TTC549 (cell line): ENCODE data around the gene KIF24.
A peak's percentile ranks its signal among the peaks of the same experiment; 100 is the strongest.
"Not testable (repeated sequence)": the region's sequence is repeated elsewhere in the genome, so short reads cannot be mapped to it uniquely, and the experiment has no call there.

ENCODE experiments used
- FAIRE-seq: peaks from 2 replicates; lab custom pipeline; 2012; peaks lifted over from hg19 to GRCh38; lab: Jason Lieb, UNC

The KIF24 gene

DNA sequence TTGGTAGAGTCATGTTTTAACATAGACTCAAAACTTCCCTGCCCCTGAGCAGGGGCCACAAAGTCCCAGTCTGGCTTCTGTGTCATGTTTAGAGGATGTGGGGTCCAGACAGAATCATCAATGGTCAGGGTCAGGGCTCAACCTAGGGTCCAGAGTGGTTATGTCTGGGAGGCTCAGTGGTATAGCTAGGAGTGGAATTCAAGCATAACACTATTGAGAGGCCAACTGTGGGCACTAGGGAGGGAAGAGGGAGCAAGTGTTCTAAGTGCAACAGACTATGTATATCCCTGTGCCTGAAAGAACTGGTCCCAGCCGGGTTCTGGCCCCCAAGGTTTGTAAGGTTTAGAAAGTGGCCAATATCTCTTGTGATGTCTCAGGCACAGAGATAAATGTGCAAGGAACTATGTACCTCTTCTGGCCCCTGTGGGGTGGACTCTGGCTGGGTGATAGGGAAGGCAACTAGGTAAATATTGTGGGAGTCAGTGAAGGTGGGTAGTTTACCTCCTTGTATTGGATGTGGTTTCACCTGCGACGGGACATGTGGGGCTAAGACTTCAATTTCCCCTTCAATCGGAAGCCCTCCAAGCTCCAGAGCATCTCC, 33.6 kb upstream of the KIF24 start:
- no peak for FAIRE-seq

DNA sequence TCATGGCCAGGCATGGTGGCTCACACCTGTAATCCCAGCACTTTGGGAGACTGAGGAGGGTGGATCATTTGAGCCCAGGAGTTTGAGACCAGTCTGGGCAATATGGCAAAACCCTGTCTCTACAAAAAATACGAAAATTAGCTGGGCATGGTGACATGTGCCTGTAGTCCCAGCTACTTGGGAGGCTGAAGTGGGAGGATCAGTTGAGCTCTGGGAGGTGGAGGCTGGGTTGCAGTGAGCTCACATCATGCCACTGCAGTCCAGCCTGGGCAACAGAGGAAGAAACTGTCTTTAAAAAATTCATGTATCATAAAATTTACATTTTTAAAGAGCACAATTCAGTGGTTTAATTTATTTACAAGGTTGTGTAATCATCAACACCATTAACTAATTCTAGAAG, 23.9 kb upstream of the KIF24 start:
- not testable (repeated sequence) for FAIRE-seq

DNA sequence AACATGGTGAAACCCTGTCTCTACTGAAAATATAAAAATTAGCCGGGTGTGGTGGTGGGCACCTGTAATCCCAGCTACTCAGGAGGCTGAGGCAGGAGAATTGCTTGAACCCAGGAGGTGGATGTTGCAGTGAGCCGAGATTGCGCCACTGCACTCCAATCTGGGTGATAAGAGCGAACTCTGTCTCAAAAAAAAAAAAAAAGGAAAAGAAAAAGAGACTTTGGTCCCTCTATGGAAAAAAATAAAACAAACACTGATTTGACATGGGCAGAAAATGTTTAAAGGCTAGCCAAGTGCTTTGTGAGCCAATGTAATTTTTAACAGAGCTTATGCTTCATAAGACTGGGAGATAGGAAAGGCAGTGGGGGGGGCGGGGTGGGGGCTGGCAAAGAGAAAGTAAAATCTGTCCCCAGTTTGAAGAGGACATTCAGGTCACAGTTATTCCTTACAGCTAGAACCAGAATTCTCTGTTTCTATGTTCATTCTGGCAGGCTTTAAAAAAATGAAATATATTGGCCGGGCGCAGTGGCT, 23.1 kb upstream of the KIF24 start:
- FAIRE-seq: not testable (repeated sequence)

DNA sequence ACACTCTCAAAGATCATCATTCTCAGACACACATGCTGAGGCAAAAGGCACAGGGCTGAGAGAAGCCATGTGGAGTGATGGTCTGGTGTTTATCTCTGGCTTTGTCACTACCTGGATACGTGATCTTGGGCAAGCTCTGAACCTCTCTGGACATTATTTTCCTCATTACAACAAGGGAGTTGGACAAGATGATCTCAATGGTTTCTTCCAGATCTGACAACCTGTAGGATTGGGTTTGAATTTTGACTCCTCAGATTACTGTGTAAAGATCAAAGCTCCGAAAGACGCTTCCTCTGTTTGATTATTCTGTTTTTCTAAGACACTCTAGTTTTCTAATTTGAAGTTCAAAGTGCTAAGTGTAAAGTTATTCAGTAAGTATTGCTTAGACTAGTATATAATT, 20.3 kb upstream of the KIF24 start:
- FAIRE-seq: no peak

DNA sequence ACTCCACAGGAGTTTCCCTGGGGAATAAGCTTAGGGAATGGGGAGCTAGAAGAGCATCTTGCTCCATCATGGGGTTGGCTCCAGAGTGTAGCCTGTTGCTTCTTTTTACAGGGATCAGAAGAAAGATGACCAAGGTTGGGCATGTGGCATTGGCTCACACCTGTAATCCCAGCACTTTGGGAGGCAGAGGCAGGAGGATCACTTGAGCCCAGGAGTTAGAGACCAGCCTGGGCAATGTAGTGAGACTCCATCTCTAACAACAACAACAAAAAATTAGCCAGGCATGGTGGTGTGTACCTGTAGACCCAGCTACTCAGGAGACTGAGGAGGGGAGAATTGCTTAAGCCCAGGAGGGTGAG, 18.7 kb upstream of the KIF24 start:
- FAIRE-seq: no peak

DNA sequence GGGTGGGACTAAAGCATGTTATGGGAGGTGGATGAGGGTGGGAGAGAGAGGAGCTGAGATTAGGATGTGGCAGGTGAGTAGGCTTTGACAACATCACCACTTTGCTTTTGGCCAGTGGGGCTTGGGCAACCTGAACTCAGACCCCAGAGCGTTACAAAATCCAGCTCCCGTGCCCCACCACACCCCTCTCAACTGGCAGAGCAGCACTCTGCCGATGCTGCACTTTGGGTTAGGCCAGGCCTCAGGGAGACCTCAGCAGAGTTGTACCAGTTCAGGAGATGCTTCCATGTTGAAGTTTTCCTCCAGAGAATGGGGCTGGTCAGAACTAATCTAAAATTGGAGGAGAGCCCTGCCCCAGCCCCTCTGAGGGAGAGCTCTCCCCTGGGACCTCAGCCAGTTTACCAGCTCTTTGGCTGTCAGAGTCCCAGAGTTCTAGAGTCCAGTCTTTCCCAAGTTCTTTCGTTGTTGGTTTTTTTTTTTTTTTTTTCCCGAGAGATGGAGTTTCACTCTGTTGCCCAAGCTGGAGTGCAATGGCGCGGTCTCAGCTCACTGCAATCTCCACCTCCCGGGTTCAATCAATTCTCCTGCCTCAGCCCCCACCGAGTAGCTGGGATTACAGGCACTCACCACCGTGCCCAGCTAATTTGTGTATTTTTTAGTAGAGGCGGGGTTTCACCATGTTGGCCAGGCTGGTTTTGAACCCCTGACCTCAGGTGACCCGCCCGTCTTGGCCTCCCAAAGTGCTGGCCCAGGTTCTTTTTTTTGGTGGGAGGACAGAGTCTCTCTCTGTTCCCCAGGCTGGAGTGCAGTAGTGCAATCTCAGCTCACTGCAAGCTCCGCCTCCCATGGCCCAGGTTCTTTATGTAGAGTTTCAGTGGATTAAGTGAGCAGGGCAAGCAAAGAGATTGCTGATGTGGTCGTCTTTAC, 18.1 kb upstream of the KIF24 start:
- no peak for FAIRE-seq

DNA sequence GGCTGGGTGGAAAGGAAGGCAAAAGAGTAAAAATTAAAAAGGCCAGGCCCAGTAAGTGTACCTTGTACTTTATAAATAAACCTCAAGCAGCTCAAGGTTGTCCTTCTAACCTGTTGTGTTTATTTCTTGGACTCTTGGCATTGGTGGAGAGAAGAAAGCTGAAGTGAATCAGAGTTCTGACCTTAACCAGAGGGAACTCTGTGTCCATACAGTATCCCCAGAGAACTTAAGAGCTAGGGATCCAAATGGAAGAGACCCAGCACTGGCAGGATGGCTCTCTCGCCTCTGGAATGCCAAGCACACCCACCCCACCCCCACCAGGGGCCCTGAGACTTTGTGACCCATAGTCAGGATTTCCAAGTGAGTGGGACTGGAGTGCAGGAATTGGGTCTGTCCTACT, 14.5 kb upstream of the KIF24 start:
- no peak for FAIRE-seq

DNA sequence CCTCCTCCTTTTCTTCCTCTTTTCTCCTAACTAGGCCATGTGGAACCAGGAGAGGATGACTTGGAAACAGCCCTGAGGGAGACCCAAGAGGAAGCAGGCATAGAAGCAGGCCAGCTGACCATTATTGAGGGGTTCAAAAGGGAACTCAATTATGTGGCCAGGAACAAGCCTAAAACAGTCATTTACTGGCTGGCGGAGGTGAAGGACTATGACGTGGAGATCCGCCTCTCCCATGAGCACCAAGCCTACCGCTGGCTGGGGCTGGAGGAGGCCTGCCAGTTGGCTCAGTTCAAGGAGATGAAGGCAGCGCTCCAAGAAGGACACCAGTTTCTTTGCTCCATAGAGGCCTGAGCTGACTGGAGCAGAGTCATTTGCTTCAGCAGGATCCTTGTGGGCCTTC, 14.0 kb upstream of the KIF24 start:
- no peak for FAIRE-seq

DNA sequence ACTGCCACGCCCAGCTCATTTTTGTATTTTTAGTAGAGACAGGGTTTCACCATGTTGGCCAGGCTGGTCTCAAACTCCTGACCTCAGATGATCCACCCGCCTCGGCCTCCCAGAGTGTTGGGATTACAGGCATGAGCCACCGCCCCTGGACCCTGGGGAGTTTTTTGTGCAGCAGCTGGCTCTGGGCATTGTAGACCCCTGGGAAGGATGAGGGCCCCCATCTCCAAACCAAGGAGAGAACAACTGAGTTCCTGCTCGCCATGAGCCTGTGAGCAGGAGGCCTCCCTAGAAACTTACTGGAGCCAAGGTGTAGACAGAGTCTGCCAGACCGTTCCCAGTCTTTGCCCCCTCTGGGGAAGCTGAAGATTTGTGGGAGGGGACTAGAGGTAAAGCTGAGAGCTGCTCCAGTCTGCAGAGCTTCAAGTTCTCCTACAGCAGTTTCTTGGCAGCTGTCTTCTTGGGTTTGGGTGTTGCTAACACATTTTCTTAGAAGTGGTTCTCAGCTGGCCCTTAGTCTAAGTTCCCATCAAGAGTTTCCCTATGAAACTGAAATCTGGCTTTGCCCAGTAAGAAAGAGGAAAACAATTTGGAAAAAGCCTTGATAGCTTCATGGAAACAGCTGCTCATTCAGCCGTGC, 12.7 kb upstream of the KIF24 start:
- no peak for FAIRE-seq

DNA sequence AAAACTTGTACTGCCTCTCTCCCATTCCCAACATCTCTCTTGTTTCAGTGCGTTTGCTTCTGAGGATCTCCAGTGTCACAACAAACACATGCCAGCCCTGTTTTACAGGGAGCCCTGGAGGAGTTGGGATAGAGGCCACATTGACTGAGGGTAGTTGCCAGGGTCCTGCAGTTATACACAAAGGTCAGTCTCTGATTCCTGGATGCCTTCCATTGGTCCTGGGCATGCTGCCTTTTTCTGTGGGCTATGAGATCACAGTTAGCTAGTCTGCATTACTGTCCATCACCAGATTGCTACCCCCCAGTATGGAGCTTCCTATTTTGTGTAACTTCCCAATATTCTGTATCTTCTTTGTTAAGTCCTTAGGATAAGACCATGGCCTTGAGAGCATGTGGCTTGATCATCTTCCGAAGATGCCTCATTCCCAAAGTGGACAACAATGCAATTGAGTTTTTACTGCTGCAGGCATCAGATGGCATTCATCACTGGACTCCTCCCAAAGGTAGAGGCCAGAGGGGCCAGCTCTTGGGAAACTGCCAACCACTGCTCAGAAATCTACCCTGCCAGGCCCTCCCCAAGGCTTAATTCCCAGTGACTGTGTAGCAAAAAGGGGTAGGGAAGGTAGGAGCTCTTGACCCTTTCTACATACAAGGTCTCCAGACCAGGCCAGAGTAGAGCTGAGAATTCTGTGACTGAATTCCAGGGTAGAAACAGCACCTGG, 9.8 kb upstream of the KIF24 start:
- no peak for FAIRE-seq

DNA sequence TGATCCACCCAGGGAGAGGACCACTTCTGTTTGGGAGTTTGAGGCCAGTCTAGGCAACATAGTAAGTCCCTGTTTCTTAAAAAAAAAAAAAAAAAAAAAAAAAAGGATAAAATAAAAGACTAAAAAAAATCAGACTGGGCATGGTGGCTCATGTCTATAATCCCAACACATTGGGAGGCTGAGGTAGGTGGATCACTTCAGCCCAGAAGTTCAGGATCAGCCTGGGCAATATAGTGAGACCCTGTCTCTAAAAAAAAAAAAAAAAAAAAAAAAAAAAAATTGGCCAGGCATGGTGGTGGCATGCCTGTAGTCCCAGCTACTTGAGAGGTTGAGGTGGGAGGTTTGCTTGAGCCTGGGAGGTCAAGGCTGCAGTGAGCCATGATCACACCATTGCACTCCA, 9.0 kb upstream of the KIF24 start:
- not testable (repeated sequence) for FAIRE-seq

DNA sequence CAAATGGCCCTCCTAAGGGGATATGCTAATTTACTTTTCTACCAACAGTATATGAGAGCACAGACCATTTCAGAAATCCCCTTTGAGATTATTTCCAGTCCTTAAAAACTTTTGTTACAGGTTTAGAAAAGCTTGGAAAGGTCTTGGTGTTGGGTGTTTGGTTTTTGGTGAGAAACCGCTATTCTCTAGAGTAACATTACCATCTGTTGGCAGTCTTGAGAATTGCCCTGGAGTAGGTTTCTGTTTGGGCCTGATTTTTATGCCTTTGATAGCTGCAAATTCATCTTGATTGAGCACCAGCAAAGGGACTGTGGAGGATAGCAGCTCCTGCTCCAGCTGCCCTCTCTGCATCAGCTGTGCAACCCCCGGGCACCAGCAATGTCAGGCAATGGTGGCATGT, 8.3 kb upstream of the KIF24 start:
- no peak for FAIRE-seq

DNA sequence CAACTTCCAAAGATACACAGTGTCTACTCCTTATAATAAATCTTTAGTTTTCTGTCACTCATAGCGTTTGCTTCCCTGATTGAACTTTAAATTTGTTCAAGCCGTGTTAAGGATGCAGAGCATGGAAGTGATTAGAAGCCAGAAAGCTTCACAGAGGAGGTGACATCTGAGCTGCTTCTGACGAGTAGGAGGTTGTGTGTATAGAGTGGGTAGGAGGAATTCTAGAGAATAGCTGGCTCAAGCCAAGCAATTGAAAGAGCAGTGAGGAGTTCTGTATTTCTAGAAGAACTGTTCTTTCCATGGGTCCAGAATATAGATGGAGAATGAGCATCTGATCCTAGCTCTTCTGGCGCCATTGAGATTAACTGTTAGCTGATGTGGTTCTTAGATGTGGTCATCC, 6.3 kb upstream of the KIF24 start:
- FAIRE-seq: no peak

DNA sequence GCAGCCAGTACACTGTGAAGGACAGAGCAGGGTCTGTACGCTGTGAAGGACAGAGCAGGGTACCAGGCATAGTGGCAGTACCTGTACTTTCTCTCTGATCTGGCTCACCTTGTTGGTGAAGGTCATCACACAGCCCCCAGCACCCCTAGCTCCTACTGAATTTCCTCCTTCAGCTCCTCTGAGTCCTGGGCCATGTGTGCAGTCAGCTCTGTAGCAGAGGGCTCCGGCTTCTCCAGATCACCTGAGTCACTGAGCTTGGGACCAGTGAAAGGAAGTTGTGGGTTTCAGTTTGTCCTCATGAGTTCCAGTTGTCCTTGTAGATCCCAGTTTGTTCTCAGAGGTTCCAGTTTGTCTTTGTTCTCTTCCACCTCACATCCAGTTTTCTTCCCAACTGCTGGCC, 5.8 kb upstream of the KIF24 start:
- FAIRE-seq: no peak

DNA sequence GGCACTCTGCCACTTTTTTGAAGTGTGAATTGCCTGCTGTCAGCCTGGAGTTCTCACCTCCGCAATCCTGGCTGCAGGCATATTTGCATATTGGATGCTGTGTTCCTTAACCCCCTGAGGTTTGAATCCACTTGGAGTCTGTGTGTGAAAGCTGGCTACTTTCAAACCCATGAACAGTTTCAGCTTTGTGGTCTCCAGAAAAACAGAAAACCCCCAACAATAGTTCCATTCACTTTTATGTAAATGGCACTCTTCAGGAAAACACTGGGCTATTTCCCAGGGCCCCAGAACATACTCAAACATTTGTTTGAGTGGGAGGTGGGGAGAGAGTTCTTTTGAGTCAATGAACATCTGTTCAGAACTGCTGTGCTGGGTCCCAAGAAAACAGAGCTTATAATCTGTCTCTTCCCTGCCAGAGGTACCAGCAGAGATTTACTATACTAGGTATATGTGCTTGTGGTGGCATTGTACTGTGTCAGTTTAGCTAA, 5.3 kb upstream of the KIF24 start:
- no peak for FAIRE-seq

DNA sequence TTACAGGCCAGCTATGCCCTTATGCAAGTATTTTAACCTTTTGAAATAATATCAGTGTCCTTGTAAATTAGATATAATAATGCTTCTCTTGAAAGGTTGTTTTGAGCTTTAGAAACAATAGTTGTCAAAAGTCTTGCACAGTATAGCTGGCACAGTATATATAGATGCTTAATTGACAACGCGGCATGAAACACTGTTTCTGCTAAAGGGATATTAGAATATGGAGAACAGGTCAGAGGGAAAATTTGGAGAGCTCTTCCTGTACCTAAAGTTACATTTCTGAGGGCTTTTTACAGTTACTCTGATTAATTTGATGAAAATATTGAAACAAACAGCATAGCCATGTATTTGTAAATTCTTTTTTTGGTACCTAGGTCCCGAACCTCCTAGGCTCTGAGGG, 4.8 kb upstream of the KIF24 start:
- no peak for FAIRE-seq

DNA sequence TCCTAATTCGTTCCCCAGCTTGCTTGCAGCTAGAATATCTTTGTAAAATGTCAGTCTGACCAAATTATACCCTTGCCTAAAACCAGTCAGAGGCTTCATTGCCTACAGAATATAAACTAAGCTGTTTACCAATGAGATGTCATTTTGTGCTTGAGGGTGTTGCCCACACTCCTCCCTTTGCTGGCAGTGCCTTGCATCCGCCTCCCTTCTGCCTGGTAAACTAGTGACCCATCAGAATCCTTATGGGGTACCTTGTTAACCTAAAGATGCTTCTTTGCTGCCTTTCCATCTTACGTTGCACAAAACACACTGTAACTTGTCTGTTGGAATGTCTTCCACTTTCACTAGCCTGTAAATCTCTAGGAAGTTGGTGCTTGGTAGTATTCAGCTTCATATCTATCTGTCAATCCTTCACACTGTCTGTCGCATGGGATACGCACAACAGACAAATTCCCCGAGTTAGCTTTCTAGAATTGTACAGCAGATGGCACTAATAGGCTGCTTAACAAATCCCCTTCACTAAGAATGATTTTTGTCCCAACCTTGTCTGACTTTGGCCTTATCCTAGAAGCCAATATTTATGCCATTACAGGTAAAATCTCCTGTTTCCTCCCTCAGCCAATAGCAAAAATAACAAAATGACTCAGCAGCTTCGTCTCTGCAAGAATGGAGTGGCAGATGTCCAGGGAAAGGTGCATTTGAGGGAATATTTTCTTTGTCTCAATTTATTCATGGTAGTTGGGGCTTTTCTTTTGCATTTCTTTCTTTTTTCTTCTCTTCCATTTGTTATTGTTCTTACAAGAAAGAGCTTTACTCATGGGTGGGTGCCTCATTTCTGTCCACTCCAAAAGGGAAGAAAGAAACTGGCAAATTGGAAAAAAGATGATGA, 3.3 kb upstream of the KIF24 start:
- FAIRE-seq: peak; percentile 43

DNA sequence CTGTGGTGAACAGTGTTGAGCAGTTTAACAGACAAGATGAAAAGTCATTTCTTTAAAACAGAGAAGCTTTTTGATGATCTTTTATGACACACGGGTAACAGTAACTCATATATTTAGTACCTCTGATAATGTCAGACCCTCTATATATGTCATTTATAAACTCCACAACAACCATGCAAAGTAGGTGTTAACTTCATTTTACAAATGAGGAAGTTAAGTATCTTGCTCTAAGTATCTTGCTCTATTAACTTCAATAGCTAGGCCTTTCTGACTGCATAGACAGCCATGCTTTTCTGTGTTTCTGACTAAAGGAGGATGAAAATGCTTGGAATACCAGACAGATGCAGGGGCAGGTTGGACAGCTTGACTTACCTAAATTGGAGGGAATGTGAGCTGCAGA, 2.1 kb upstream of the KIF24 start:
- no peak for FAIRE-seq

DNA sequence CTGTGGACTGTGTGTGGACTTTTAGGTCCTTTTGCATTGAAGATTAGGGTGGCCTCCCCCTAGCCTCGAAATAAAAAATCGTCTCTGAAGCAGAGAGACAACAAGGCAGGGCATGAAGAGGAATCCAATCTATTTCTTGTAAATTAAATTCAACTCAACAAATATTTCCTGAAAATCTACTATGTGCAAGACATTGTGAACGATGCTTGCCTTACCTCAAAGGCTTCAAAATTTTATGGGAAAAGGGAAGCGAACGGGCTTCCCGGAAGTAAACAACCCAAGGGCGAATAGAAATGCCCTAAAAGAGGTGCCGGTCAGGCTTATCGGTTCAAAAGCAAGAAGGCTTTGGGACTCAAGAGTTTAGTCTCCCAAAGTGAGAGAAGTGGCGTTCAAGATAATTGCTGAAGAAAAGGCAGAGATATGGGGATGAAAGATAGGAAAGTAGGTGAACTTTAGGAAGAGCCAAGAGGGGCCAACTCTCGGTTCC, 525 bp downstream of the KIF24 start:
- FAIRE-seq: no peak

DNA sequence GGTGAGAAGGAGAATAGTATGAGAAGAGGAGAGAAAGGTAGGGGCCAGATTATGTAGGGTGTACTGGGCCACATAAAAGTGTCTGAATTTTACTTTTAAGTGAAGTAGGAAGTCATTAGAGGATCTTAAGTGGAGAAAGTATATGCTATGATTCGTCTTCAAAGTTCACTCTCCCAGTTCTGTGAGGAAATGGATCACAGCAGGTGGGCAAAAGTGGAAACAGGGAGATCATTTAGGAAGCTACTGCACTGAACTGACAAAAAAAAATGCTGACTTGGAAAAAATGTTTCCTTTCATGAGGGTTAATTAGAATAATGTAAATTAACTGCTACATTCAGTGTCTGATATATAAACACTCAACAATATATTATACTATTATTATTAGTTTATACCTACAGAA, 2.4 kb downstream of the KIF24 start:
- FAIRE-seq: no peak

DNA sequence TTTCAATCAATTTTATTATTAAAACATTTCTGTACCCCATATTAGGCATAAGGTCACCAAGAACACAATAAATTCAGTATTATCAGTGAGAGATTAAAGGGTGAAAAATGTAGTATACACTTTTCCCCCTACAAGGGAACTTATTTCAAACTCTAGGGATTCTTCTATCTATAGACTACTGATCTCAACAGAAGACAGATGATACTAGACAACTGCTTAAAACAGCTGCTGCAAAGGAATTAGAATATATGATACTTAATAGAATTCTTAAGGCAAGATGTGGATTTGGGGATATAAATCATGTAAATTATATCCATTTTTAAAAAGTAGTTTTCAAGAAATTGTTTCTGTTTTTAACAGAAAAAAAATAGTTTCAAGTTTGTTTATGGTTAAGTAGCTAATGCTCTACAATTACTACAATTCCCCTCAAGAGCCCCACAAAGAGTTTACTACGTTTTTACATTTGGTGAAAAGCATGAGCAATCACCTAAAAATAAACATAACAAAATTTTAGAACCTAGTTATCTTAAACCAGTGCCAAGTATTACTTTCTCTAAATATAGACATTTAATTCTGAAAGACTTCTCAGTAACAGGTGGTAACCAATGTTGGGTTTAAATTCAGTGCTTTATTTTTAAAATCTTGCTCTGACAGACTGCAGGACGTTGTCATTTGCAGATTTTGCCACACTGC, 6.0 kb downstream of the KIF24 start:
- no peak for FAIRE-seq
